ENCODE measurements around the gene TNRC18.
"Not testable (repeated sequence)": the region's sequence is repeated elsewhere in the genome, so short reads cannot be mapped to it uniquely, and the experiment has no call there.

TNRC18 gene

DNA sequence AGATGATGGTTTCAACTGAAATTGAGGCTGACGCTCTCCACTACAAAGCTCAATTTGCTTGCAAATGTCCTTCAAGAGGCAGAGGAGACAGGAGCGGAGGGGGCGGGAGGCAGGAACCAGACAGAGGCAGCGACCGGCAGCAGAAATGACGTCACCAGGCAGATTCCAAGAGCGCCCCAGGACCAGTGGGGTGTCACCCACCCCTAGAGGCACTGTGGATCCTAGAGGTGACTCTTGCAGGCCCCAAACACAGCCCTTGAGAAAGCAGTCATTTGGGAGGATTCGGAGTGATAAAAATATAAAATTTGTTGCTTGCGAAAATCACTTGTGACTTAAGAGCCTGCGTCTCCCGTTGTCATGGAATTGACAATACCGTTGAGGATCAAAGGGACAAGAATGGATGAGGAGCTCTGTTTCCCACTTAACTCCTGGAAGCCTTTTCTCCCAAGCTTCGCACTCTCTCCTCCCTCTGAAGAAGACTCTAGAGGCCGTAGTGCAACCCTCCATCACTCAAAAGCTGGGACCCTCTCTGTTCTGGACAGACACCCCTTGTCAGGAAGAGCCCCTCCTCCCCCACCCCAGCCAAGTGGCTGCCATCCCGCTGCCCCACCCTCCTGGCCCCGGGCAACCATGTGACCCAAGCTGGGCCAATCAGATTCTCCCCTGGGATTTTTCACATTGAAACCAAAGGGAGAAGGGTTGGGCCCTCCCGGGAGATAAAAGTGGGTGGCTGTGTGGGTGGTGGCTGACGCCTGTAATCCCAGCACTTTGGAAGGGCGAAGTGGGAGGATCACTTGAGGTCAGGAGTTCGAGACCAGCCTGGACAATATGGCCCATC lies 157.2 kb downstream of the TNRC18 start:
- TF ChIP-seq, protein P1, sequence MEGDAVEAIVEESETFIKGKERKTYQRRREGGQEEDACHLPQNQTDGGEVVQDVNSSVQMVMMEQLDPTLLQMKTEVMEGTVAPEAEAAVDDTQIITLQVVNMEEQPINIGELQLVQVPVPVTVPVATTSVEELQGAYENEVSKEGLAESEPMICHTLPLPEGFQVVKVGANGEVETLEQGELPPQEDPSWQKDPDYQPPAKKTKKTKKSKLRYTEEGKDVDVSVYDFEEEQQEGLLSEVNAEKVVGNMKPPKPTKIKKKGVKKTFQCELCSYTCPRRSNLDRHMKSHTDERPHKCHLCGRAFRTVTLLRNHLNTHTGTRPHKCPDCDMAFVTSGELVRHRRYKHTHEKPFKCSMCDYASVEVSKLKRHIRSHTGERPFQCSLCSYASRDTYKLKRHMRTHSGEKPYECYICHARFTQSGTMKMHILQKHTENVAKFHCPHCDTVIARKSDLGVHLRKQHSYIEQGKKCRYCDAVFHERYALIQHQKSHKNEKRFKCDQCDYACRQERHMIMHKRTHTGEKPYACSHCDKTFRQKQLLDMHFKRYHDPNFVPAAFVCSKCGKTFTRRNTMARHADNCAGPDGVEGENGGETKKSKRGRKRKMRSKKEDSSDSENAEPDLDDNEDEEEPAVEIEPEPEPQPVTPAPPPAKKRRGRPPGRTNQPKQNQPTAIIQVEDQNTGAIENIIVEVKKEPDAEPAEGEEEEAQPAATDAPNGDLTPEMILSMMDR (conservative IDR thresholded peaks at IDR 0.05; ENCODE audit: low read length): no peak
- no peak for TF ChIP-seq EZH2phosphoT487 (IDR thresholded peaks at IDR 0.05; ENCODE audit: borderline replicate concordance)
- Histone ChIP-seq H4K20me1 (ENCODE audit: insufficient read depth, low read length, poor library complexity, severe bottlenecking) (no peaks in the 10 kb centered on the region), H3K36me3 (ENCODE audit: insufficient read depth, low read length) (no peaks in the 10 kb centered on the region), H3K9me2 (replicated peaks; ENCODE audit: low read depth, low read length) (no peaks in the 10 kb centered on the region), H2AFZ (ENCODE audit: low read length) (no peak overlapping the region), H3K4me1 (ENCODE audit: insufficient read depth, low read length, poor library complexity, severe bottlenecking) (no peaks in the 10 kb centered on the region), H3K4me2 (ENCODE audit: low read depth, low read length, poor library complexity, severe bottlenecking) (no peak overlapping the region), H3K9me3 (ENCODE audit: insufficient read depth, low read depth, low read length) (no peaks in the 10 kb centered on the region), H3K27me3 (ENCODE audit: insufficient read depth, low read length, poor library complexity, severe bottlenecking) (no peaks in the 10 kb centered on the region), H3K9ac (ENCODE audit: low read depth, low read length, poor library complexity, severe bottlenecking) (no peak overlapping the region), H3K79me2 (ENCODE audit: insufficient read depth, low read length) (no peaks in the 10 kb centered on the region), H3F3A (ENCODE audit: low read depth) (no peaks in the 10 kb centered on the region), H3K4me3 (ENCODE audit: low read length, poor library complexity, severe bottlenecking) (no peak overlapping the region)

GRCh38 chr7:5265320-5266190 lies 158.1 kb downstream of the TNRC18 start:
- Histone ChIP-seq H4K20me1 (ENCODE audit: insufficient read depth, low read length, poor library complexity, severe bottlenecking) (no peaks in the 10 kb centered on the region), H3K9me2 (replicated peaks; ENCODE audit: low read depth, low read length) (no peaks in the 10 kb centered on the region), H3K79me2 (ENCODE audit: insufficient read depth, low read length) (no peaks in the 10 kb centered on the region), H3K27me3 (ENCODE audit: insufficient read depth, low read length, poor library complexity, severe bottlenecking) (no peaks in the 10 kb centered on the region), H3F3A (ENCODE audit: low read depth) (no peaks in the 10 kb centered on the region), H3K36me3 (ENCODE audit: insufficient read depth, low read length) (no peaks in the 10 kb centered on the region), H3K4me2 (ENCODE audit: low read depth, low read length, poor library complexity, severe bottlenecking) (no peak overlapping the region), H2AFZ (ENCODE audit: low read length) (no peak overlapping the region), H3K9me3 (ENCODE audit: insufficient read depth, low read depth, low read length) (no peaks in the 10 kb centered on the region), H3K4me3 (ENCODE audit: low read length, poor library complexity, severe bottlenecking) (no peak overlapping the region), H3K9ac (ENCODE audit: low read depth, low read length, poor library complexity, severe bottlenecking) (no peak overlapping the region), H3K4me1 (ENCODE audit: insufficient read depth, low read length, poor library complexity, severe bottlenecking) (no peaks in the 10 kb centered on the region)
- TF ChIP-seq EZH2phosphoT487 (IDR thresholded peaks at IDR 0.05; ENCODE audit: borderline replicate concordance): no peak
- TF ChIP-seq, protein P1 (conservative IDR thresholded peaks at IDR 0.05; ENCODE audit: low read length): no peak

DNA sequence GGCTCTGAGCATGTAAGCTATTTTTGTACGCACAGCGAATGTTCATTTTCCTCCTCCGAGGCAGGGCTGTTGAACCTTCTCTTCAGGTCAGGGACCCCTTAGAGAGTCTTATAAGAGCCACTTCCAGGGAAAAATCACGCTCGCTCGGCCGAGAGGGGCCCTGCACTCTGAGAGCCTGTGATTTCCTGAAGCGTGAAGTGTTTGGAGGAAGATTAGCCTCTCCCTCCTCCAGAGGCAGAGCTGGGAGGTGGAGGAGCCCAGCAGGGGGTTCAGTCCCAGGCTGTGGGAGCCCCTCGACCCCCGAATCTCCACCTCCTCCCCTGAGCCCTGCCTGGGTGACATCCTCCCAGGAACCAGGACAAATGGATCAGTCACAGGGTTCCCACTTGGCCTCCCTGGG lies 160.6 kb downstream of the TNRC18 start:
- not testable (repeated sequence) for H3K79me2 ChIP-seq (ENCODE audit: insufficient read depth, low read length); H3K9me2 ChIP-seq (replicated peaks; ENCODE audit: low read depth, low read length); H3K27me3 ChIP-seq (ENCODE audit: insufficient read depth, low read length, poor library complexity, severe bottlenecking); H3K9ac ChIP-seq (ENCODE audit: low read depth, low read length, poor library complexity, severe bottlenecking); H3K4me3 ChIP-seq (ENCODE audit: low read length, poor library complexity, severe bottlenecking); H3K36me3 ChIP-seq (ENCODE audit: insufficient read depth, low read length); H3F3A ChIP-seq (ENCODE audit: low read depth); H3K9me3 ChIP-seq (ENCODE audit: insufficient read depth, low read depth, low read length); H4K20me1 ChIP-seq (ENCODE audit: insufficient read depth, low read length, poor library complexity, severe bottlenecking); H3K4me1 ChIP-seq (ENCODE audit: insufficient read depth, low read length, poor library complexity, severe bottlenecking); H2AFZ ChIP-seq (ENCODE audit: low read length); H3K4me2 ChIP-seq (ENCODE audit: low read depth, low read length, poor library complexity, severe bottlenecking)

DNA sequence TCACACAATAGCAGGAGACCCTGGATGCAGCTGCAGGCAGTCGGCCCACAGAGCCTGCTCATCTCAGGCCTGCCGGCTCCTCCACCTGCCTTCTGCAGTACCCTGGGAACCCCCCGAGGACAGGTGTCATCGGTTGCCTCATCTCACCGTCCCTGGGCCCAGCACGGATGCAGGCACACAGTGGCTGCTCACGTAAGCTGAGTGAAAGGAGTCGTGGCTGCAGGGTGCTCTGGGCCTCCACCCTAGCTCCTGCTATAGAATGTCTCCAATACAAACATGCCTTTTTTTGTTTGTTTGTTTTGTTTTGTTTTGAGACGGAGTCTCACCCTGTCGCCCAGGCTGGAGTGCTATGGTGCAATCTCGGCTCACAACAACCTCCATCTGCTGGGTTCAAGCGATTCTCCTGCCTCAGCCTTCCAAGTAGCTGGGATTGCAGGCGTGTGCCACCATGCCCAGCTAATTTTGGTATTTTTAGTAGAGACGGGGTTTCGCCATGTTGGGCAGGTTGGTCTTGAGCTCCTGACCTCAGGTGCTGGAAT lies 163.0 kb downstream of the TNRC18 start:
- not testable (repeated sequence) for H2AFZ ChIP-seq (ENCODE audit: low read length); H3K9me3 ChIP-seq (ENCODE audit: insufficient read depth, low read depth, low read length); H3K9ac ChIP-seq (ENCODE audit: low read depth, low read length, poor library complexity, severe bottlenecking); H3K27me3 ChIP-seq (ENCODE audit: insufficient read depth, low read length, poor library complexity, severe bottlenecking); H3F3A ChIP-seq (ENCODE audit: low read depth); H3K79me2 ChIP-seq (ENCODE audit: insufficient read depth, low read length); H3K4me3 ChIP-seq (ENCODE audit: low read length, poor library complexity, severe bottlenecking); H3K9me2 ChIP-seq (replicated peaks; ENCODE audit: low read depth, low read length); H3K4me2 ChIP-seq (ENCODE audit: low read depth, low read length, poor library complexity, severe bottlenecking); H3K36me3 ChIP-seq (ENCODE audit: insufficient read depth, low read length); H3K4me1 ChIP-seq (ENCODE audit: insufficient read depth, low read length, poor library complexity, severe bottlenecking); H4K20me1 ChIP-seq (ENCODE audit: insufficient read depth, low read length, poor library complexity, severe bottlenecking)
